Measurements from ENCODE around the gene KIF1A. TPM values are rescaled to one million over a fixed set of nuclear protein-coding genes. Genes with fewer than 3 reads are reported as not detected.

The KIF1A gene
- total RNA-seq, 4 donors from 2014 or later, result 2.9 to 15.9 (median 3.2) TPM

- peak in 1 of 2 donors; percentile 70 for DNase-seq (ENCODE audit: low spot score in 2 of 2)
- Histone ChIP-seq H3K36me3 (no peaks in the 10 kb centered on the region), H3K27ac (no peak overlapping the region), H3K4me3 (no peak overlapping the region), H3K4me1 (peaks cover 27% of the 10 kb centered on the region), H3K27me3 (peaks cover 66% of the 10 kb centered on the region), H3K9me3 (no peaks in the 10 kb centered on the region)
- no peak for TF ChIP-seq POLR2AphosphoS5 (IDR thresholded peaks at IDR 0.05)
- WGBS, result 92% methylated on average over 2 of the region's 12 CpGs
Measured at GRCh38 chr2:240816584-240817495, 3.2 kb downstream of the KIF1A start.

- no peaks in the 10 kb centered on the region for H3K36me3 ChIP-seq
- H3K9me3 ChIP-seq, result no peaks in the 10 kb centered on the region
- 74% methylated on average over 9 of the region's 9 CpGs for WGBS
- TF ChIP-seq EP300 (IDR thresholded peaks at IDR 0.05) (no peak), POLR2A (IDR thresholded peaks at IDR 0.05) (no peak), POLR2AphosphoS5 (IDR thresholded peaks at IDR 0.05) (no peak), CTCF (IDR thresholded peaks at IDR 0.05) (no peak)
- peaks cover 24% of the 10 kb centered on the region for H3K4me1 ChIP-seq
- DNase-seq (ENCODE audit: low spot score in 2 of 2), result peak in 1 of 2 donors; percentile 67
- H3K4me3 ChIP-seq, result no peak overlapping the region
- peaks cover 57% of the 10 kb centered on the region for H3K27me3 ChIP-seq
- H3K27ac ChIP-seq, result no peak overlapping the region
Measured at GRCh38 chr2:240815761-240816583, 4.0 kb downstream of the KIF1A start.

GRCh38 chr2:240814946-240815760 is 4.9 kb downstream of the KIF1A start:
- DNase-seq (ENCODE audit: low spot score in 2 of 2), result peak in 1 of 2 donors; percentile 59
- H3K4me1 ChIP-seq, result peaks cover 15% of the 10 kb centered on the region
- H3K27me3 ChIP-seq, result peaks cover 49% of the 10 kb centered on the region
- no peaks in the 10 kb centered on the region for H3K36me3 ChIP-seq
- H3K4me3 ChIP-seq, result no peak overlapping the region
- no peak overlapping the region for H3K27ac ChIP-seq
- WGBS, result 87% methylated on average over 10 of the region's 11 CpGs
- no peak for TF ChIP-seq EP300 (IDR thresholded peaks at IDR 0.05)
- no peak for TF ChIP-seq POLR2AphosphoS5 (IDR thresholded peaks at IDR 0.05)
- TF ChIP-seq POLR2A (IDR thresholded peaks at IDR 0.05), result no peak
- TF ChIP-seq CTCF (IDR thresholded peaks at IDR 0.05), result no peak
- H3K9me3 ChIP-seq, result no peaks in the 10 kb centered on the region

GRCh38 chr2:240814280-240814679 is 5.7 kb downstream of the KIF1A start:
- no peak for TF ChIP-seq CTCF (IDR thresholded peaks at IDR 0.05)
- no peak for TF ChIP-seq POLR2AphosphoS5 (IDR thresholded peaks at IDR 0.05)
- no peak for TF ChIP-seq POLR2A (IDR thresholded peaks at IDR 0.05)
- no peak for TF ChIP-seq EP300 (IDR thresholded peaks at IDR 0.05)
- Histone ChIP-seq H3K4me3 (no peak overlapping the region), H3K27me3 (peaks cover 42% of the 10 kb centered on the region), H3K27ac (no peak overlapping the region), H3K36me3 (no peaks in the 10 kb centered on the region), H3K9me3 (no peaks in the 10 kb centered on the region), H3K4me1 (peaks cover 8% of the 10 kb centered on the region)
- WGBS, result 85% methylated on average over 4 of the region's 4 CpGs
- DNase-seq (ENCODE audit: low spot score in 2 of 2), result no peak

- Histone ChIP-seq H3K4me1 (no peaks in the 10 kb centered on the region), H3K27ac (no peak overlapping the region), H3K9me3 (no peaks in the 10 kb centered on the region), H3K36me3 (no peaks in the 10 kb centered on the region), H3K27me3 (peaks cover 40% of the 10 kb centered on the region), H3K4me3 (no peak overlapping the region)
- DNase-seq (ENCODE audit: low spot score in 2 of 2), result peak in 1 of 2 donors; percentile 55
- WGBS, result 96% methylated on average over 15 of the region's 17 CpGs
- TF ChIP-seq POLR2AphosphoS5 (IDR thresholded peaks at IDR 0.05), result no peak
- no peak for TF ChIP-seq POLR2A (IDR thresholded peaks at IDR 0.05)
- no peak for TF ChIP-seq CTCF (IDR thresholded peaks at IDR 0.05)
- TF ChIP-seq EP300 (IDR thresholded peaks at IDR 0.05), result no peak
Measured at GRCh38 chr2:240813231-240813921, 6.6 kb downstream of the KIF1A start.

Measured in suprapubic skin (tissue), 4 donors.